ENCODE results near the gene KRTAP9-1.
"Not testable (repeated sequence)": the region's sequence is repeated elsewhere in the genome, so short reads cannot be mapped to it uniquely, and the experiment has no call there.

KRTAP9-1 gene

GRCh38 chr17:41184480-41184961, 5.2 kb upstream of the KRTAP9-1 start, which contains the start of gene KRTAP4-1:
TSS of gene KRTAP4-1 (minus strand) at chr17:41184911. CDS start at chr17:41184854, 57 bp downstream.
- DNase-seq: no peak

- no peak for DNase-seq
These were observed 4.7 kb upstream of the KRTAP9-1 start for GRCh38 chr17:41185001-41185400.

- no peak for DNase-seq
These were observed 2.8 kb upstream of the KRTAP9-1 start for GRCh38 chr17:41186872-41187271.

DNA sequence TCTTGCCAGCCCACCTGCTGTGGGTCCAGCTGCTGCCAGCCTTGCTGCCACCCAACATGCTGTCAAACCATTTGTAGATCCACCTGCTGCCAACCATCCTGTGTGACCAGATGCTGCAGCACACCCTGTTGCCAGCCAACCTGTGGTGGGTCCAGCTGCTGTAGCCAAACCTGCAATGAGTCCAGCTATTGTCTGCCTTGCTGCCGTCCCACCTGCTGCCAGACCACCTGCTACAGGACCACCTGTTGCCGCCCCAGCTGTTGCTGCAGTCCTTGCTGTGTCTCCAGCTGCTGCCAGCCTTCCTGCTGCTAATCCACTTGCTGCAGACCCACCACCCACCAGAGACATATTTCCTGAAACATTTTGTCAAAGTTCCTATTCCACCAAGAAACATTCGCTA, 641 bp downstream of the KRTAP9-1 start:
- no peak for DNase-seq

DNA sequence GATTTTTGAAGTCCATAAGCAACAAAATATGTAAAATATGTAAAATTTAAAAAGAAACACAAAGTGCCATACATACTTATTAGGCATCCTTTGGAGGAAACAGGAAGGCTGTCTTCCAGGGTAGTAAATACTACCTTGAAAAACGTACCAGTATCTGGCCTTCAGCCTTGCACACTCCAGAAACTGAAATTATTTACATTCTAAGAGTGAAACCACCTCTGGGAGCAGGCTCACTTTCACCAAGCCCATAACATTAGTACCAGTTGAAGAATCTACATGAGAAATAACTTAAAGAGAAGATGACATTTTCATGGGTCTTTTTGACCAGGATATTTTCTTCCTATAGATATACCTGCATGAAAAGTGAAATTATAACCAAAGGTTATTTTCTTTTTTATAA, 6.4 kb downstream of the KRTAP9-1 start:
- DNase-seq: no peak

DNA sequence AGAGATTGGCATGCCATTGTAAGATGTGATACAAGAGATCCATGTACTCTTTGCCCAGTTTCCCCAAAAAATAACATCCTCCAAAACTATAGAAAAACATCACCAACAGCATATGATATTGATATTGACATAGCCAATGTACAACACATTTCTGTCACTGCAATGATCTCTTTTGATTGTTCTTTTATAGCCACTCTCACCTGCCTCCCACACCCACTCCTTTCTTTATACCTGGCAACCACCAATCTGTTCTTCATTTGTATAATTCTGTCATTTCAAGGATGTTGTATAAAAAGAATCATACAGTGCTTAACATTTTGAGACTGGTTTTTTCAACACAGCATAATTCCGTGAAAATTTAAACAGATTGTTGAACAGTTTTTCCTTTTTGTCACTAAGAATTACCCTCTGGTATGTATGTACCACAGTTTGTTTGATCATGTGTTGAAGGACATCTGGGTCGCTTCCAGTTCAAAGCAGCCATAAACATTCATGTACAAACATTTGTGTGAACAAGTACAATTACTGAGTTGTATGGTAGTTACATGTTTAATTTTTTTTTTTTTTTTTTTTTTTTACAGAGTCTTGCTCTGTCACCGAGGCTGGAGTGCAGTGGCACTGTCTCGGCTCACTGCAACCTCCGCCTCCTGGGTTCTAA, 9.9 kb downstream of the KRTAP9-1 start:
- no peak for DNase-seq

- DNase-seq: peak; percentile 1
These were observed 22.3 kb downstream of the KRTAP9-1 start for GRCh38 chr17:41211845-41212466.

DNA sequence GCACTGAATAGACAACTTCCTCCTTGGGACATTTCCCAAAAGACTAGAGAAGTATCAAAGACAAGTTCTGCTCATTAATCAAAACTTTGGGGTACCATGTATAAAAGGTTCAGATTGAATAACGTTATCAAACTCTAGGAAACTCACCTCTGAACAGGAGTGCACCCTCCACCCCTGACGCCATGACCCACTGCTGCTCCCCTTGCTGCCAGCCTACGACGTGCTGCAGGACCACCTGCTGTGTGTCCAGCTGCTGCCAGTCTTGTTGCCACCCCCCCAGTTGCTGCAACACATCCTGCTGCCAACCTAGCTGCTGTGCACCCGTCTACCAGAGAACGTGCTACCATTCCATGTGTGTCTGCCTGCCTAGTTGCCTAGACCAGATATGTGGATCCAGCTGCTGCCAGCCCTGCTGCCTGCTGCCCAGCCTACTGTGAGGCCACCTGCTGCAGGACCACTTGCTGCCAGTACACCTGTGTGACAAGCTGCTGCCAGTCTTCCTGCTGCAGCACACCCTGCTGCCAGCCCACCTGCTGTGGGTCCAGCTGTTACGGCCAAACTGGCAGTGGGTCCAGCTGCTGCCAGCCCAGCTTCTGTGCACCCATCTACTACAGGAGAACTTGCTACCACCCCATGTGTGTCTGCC, 23.0 kb downstream of the KRTAP9-1 start:
- DNase-seq: no peak

GRCh38 chr17:41215681-41216080, 26.0 kb downstream of the KRTAP9-1 start:
- DNase-seq: no peak

GRCh38 chr17:41223821-41224220, 34.1 kb downstream of the KRTAP9-1 start:
- DNase-seq: no peak

GRCh38 chr17:41226051-41226450, 36.4 kb downstream of the KRTAP9-1 start:
- no peak for DNase-seq

GRCh38 chr17:41226598-41227095, 37.0 kb downstream of the KRTAP9-1 start, which contains the start of gene KRTAP9-2:
TSS of gene KRTAP9-2 (plus strand) at chr17:41226648. CDS start at chr17:41226655, 7 bp downstream.
- DNase-seq: not testable (repeated sequence)

GRCh38 chr17:41230094-41230493, 40.4 kb downstream of the KRTAP9-1 start:
- no peak for DNase-seq

GRCh38 chr17:41231731-41232130, 42.0 kb downstream of the KRTAP9-1 start:
- DNase-seq: no peak

- not testable (repeated sequence) for DNase-seq
These were observed 42.9 kb downstream of the KRTAP9-1 start, which contains the start of gene KRTAP9-3 for GRCh38 chr17:41232399-41233105. TSS of gene KRTAP9-3 (plus strand) at chr17:41232449. CDS start at chr17:41232502, 53 bp downstream.

- DNase-seq: not testable (repeated sequence)
These were observed 47.4 kb downstream of the KRTAP9-1 start for GRCh38 chr17:41237116-41237515.

GRCh38 chr17:41237949-41238437, 48.3 kb downstream of the KRTAP9-1 start, which contains the start of gene KRTAP9-8:
TSS of gene KRTAP9-8 (plus strand) at chr17:41237999. CDS start at chr17:41238052, 53 bp downstream.
- DNase-seq: not testable (repeated sequence)
